Esophagus squamous epithelium (tissue), 4 donors: Measurements from ENCODE around the gene ODAD3.

Experiments
- CTCF ChIP-seq, 6 experiments: fragments of 450-650 bp in 4 of 6; fragments of 200-600 bp in 2 of 6; sonication (generic) in 2 of 6; IDR thresholded peaks; one replicate each; pipeline ENCODE4 v1.5.1; 2016 to 2019; ENCODE audit warnings: antibody characterized with exemption in 6 of 6, mild to moderate bottlenecking in 4 of 6, moderate library complexity in 4 of 6
- POLR2A ChIP-seq, 4 donors: fragments of 450-650 bp; IDR thresholded peaks; one replicate each; pipeline ENCODE4 v1.6.1; 2017; ENCODE audit warnings: antibody characterized with exemption in 4 of 4, mild to moderate bottlenecking in 4 of 4, moderate library complexity in 3 of 4

- TF ChIP-seq POLR2A (IDR thresholded peaks at IDR 0.05) (no peak), CTCF (IDR thresholded peaks at IDR 0.05) (no peak)
Observed at GRCh38 chr19:11457115-11457514, 22.2 kb upstream of the ODAD3 start.
